ENCODE measurements around the gene NAALADL2.

DNA sequence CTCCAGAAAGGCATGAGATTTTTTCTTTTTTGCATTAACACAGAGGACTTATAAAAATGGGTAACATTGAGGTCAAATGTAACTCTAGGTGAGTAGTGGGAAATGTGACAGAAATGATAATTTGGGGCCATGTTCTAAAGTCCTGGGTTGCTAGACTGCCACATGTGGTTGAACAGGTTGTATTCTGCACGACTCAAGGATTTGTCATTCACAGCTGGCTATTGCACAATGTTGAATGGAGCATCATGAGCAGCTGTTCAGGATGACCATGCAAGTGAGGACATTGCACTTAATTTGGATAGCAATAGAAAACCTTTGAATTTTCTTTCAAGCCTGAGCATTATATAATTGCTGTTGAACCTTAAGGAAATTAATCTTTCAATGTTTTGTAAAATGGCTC, 396.6 kb downstream of the NAALADL2 start:
- no peak for TF ChIP-seq POLR2A (IDR thresholded peaks at IDR 0.05)
- TF ChIP-seq, protein P1, sequence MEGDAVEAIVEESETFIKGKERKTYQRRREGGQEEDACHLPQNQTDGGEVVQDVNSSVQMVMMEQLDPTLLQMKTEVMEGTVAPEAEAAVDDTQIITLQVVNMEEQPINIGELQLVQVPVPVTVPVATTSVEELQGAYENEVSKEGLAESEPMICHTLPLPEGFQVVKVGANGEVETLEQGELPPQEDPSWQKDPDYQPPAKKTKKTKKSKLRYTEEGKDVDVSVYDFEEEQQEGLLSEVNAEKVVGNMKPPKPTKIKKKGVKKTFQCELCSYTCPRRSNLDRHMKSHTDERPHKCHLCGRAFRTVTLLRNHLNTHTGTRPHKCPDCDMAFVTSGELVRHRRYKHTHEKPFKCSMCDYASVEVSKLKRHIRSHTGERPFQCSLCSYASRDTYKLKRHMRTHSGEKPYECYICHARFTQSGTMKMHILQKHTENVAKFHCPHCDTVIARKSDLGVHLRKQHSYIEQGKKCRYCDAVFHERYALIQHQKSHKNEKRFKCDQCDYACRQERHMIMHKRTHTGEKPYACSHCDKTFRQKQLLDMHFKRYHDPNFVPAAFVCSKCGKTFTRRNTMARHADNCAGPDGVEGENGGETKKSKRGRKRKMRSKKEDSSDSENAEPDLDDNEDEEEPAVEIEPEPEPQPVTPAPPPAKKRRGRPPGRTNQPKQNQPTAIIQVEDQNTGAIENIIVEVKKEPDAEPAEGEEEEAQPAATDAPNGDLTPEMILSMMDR (IDR thresholded peaks at IDR 0.05), result no peak
